ENCODE measurements around the gene MCTP1. TPM values are rescaled to one million over a fixed set of nuclear protein-coding genes. Genes with fewer than 3 reads are reported as not detected.

Gene MCTP1
- polyA plus RNA-seq, 3 donors: 34.4 to 72.9 (median 55.5) TPM

- H3K27me3 ChIP-seq (ENCODE audit: control insufficient read depth in 2 of 2, insufficient read depth in 2 of 2, low read length in 2 of 2): no peaks in the 10 kb centered on the region
- no peak for TF ChIP-seq CTCF (IDR thresholded peaks at IDR 0.05)
- Mint-ChIP-seq H3K27me3 (ENCODE audit: low read depth in 3 of 3) (peaks cover 2 to 4% (median 2%) of the 10 kb centered on the region in 3 donors), H3K27ac (no peak overlapping the region), H3K9me3 (peaks cover 0 to 3% (median under 1%) of the 10 kb centered on the region in 7 donors), H3K4me1 (no peaks in the 10 kb centered on the region), H3K36me3 (no peaks in the 10 kb centered on the region), H3K4me3 (no peak overlapping the region)
- no peak overlapping the region for H3K9ac ChIP-seq (ENCODE audit: insufficient read depth, low read length, poor library complexity, severe bottlenecking)
- no peaks in the 10 kb centered on the region for H4K20me1 ChIP-seq (ENCODE audit: insufficient read depth, low read length)
- intact Hi-C loops (cut with micrococcal nuclease): no loop called here
- WGBS (ENCODE audit: insufficient coverage): 100% methylated on average over 4 of the region's 5 CpGs
- DNase-seq: no peak
- no peaks in the 10 kb centered on the region for H3K4me1 ChIP-seq (ENCODE audit: control insufficient read depth in 1 of 2, insufficient read depth in 2 of 2, low read length in 2 of 2)
- H3K4me2 ChIP-seq (replicated peaks; ENCODE audit: extremely low read depth, low read length, poor library complexity, severe bottlenecking): no peak overlapping the region
- H3K4me3 ChIP-seq (replicated peaks in 1 of 3; ENCODE audit: low read depth in 2 of 3, low read length in 3 of 3): no peak overlapping the region
- no peaks in the 10 kb centered on the region for H3K9me3 ChIP-seq (replicated peaks in 1 of 2; ENCODE audit: control insufficient read depth in 1 of 2, insufficient read depth in 1 of 2, low read length in 2 of 2)
- H3K36me3 ChIP-seq (replicated peaks in 1 of 2; ENCODE audit: control insufficient read depth in 1 of 2, insufficient read depth in 2 of 2, low read length in 2 of 2): no peaks in the 10 kb centered on the region
- no peaks in the 10 kb centered on the region for H3K79me2 ChIP-seq (ENCODE audit: insufficient read depth, low read length)
- H3K27ac ChIP-seq (ENCODE audit: low read depth in 1 of 2, low read length in 2 of 2): no peak overlapping the region
- no peak overlapping the region for H2AFZ ChIP-seq (ENCODE audit: insufficient read depth, low read depth, low read length, poor library complexity, severe bottlenecking)
These were observed 47.6 kb downstream of the MCTP1 start for GRCh38 chr5:95237324-95237723.

- Histone ChIP-seq H3K4me3 (replicated peaks in 1 of 3; ENCODE audit: low read depth in 2 of 3, low read length in 3 of 3) (no peak overlapping the region), H4K20me1 (ENCODE audit: insufficient read depth, low read length) (no peaks in the 10 kb centered on the region), H3K9ac (ENCODE audit: insufficient read depth, low read length, poor library complexity, severe bottlenecking) (no peak overlapping the region), H3K27me3 (ENCODE audit: control insufficient read depth in 2 of 2, insufficient read depth in 2 of 2, low read length in 2 of 2) (no peaks in the 10 kb centered on the region), H3K36me3 (replicated peaks in 1 of 2; ENCODE audit: control insufficient read depth in 1 of 2, insufficient read depth in 2 of 2, low read length in 2 of 2) (no peaks in the 10 kb centered on the region), H3K27ac (ENCODE audit: low read depth in 1 of 2, low read length in 2 of 2) (no peak overlapping the region), H2AFZ (ENCODE audit: insufficient read depth, low read depth, low read length, poor library complexity, severe bottlenecking) (no peak overlapping the region), H3K9me3 (replicated peaks in 1 of 2; ENCODE audit: control insufficient read depth in 1 of 2, insufficient read depth in 1 of 2, low read length in 2 of 2) (no peaks in the 10 kb centered on the region), H3K4me2 (replicated peaks; ENCODE audit: extremely low read depth, low read length, poor library complexity, severe bottlenecking) (no peak overlapping the region), H3K4me1 (ENCODE audit: control insufficient read depth in 1 of 2, insufficient read depth in 2 of 2, low read length in 2 of 2) (no peaks in the 10 kb centered on the region), H3K79me2 (ENCODE audit: insufficient read depth, low read length) (no peaks in the 10 kb centered on the region)
- Mint-ChIP-seq H3K36me3 (no peaks in the 10 kb centered on the region), H3K27me3 (ENCODE audit: low read depth in 3 of 3) (peaks cover 2 to 4% (median 2%) of the 10 kb centered on the region in 3 donors), H3K9me3 (peaks cover 0 to 10% (median 3%) of the 10 kb centered on the region in 7 donors), H3K27ac (no peak overlapping the region), H3K4me3 (no peak overlapping the region), H3K4me1 (no peaks in the 10 kb centered on the region)
- no peak for DNase-seq
- WGBS (ENCODE audit: insufficient coverage): no CpG with 5 or more reads among the region's 1 CpG
- intact Hi-C loops (cut with micrococcal nuclease): no loop called here
- TF ChIP-seq CTCF (IDR thresholded peaks at IDR 0.05): no peak
These were observed 49.4 kb downstream of the MCTP1 start for GRCh38 chr5:95235439-95235982.
